GM21717 (cell line): ENCODE measurements around the gene NPAS1.
"Not testable (repeated sequence)": the region's sequence is repeated elsewhere in the genome, so short reads cannot be mapped to it uniquely, and the experiment has no call there.

Source experiments
- ATAC-seq: cut with Tn5 transposase; IDR thresholded peaks from one replicate; pipeline ENCODE4 v1.9.1; 2021; ENCODE audit warnings: mild to moderate bottlenecking, moderate library complexity; ENCODE audit not compliant: unreplicated experiment

Gene NPAS1

DNA sequence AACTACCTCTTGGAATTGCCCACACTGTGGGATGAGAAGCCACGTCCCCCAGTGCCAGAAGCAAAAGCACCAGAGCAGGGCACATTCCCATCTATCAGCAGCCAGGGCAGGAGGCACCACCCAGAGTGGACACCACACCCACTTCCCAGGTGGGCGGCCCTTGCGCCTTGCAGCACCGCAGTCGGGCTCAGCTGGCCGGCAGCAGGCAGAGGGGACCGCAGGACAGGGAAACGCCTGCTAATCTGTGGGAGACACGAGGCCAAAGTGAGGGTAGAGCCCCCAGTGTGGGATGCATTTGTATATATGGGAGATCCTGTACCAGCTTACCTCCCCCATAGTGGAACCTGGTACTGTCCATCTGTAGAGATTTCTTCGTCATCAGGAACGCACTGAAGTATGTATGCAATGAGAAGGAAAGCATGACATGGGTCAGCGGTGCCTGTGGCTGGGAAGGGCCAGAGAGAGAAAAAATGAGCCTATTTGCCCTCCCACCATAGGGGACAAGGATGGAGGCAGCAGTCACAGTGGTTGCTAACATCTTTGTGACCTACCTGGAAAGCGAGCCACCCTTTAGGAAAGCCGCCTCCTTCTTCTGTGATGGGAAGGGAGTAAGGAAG lies 30.9 kb upstream of the NPAS1 start:
- ATAC-seq, result no peak

DNA sequence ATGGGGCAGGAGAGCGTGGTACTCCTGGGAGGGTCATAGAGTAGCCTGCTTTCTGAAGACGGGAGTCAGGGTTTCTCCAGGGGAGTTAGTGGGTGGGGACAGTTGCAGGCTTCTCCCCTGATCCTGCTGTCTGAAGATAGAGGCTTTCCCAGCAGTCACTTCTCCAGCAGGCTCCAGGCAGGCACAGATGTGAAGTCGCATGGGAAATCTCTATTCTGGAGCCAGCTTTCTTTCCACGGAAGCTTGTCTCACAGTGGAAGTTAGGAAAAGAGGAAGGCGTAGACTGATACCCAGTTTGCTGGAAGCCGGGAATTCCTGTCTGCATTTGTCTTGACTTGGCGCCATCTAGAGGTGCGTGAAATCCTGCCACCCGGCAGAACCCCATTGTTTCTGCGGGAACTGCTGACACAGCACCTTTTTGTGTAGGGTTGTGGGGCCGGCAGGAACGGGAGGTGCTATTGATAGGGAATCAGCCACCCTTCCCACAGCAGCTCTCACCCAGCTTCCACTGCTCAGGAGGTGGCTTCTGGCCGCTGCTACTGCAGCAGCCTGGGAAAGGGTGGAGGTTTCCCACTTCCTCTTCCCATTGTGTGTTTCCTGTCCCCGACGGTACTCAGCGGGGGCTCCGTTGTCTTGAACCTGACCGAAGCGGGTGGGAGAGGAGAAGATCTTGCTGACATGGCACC lies 28.5 kb upstream of the NPAS1 start:
- ATAC-seq, result no peak

DNA sequence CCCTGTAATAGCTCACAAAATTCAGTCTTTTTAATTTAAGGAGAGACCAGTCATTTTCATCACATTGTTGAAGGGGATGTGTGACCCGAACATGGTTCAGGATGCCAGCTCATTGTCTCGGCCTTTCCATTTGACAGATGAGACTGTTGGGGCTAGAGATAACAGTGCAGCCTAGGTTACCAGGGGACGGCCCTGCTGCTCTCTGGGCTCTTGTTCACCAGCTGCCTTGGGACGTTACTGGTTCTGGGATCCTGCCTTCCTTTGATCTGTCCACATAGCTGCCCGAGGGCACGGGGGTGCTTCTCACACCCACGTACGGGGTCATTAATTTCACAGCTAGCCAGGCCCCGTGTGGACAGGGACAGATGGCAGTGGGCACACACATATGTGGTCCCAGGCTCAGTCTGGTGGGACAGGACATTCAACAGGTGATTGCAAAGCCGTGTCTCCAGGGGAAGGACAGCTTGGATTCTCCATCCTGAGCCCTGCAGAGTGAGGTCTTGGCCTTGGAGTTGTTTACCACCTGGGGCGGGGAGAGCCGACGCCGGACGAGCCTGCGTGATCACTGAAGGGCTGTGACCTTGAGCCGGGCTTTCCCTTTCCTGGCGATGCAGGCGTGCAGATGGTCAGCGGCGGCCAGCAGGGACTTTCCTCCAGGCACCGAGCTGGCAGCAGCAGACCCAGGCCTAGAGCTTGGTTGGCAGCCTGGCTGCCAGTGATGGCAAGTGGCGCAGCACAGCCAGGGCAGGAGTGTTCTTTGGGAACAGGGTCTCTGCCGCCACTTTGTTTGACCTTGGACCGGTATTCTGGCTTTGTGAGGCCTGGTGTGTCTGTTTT lies 26.7 kb upstream of the NPAS1 start:
- no peak for ATAC-seq

DNA sequence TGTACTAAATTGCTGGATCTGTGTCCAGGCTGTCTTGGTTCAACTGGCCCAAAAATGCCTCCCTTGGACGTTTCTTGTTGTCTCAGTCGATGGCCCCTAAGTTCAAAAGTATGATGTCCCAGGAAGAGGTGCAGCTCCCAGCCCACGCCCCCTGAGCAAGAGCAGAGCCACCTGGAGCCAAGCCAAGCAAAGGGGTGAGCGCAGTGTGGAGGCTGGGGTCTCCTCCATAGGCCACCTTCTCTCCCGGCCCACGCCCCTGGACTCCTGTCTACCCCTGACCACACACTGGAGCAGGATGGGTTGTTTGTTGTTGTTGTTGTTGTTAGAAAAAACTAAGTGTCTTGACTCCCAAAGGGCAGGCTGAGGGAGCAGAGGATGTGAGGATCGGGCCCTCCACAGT lies 26.0 kb upstream of the NPAS1 start:
- no peak for ATAC-seq

DNA sequence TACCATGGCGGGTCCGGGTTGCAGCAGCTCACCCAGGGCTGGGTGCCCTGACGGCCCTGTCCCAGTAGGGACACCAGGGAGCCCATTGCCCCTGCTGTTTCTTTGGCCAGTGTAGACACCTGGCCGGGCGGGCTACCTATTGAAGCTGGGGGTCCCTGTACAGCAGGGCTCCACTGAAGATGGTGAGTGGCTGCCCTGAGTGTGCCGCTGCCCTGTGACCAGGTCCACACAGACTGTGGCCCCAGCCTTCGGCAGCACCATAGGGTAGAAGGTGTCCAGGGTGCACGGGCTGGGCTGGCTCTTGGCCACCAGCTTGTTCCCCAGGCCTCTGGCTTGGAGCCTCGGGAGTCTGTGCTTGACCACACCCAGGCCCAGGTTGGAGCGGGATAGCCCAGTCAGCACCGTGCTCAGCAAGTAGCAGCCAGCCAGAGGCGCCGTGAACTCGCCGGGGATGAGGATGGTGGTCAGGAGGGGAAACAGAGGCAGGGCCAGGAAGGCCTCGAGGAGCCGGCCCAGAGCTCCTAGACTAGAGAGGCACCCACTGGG lies 25.4 kb upstream of the NPAS1 start:
- ATAC-seq, result no peak

DNA sequence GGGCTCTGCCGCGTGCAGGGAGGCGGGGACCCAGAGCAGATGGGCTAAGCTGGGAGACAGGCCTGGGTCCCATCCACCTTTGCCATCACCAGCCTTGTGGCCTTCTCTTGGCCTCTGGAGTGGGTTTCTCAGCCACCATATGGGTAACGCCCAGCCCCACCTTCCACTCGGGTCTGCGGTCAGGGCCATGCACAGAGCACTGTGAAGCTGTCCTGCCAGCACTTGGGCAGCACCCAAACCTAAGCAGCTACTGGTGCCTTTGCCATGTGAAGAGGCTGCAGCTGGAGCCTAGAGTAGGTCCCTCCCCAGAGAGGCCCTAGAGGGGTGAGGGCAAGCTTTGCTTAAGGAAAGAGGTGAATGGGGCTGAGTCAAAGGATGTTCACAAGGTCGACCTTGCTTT lies 24.1 kb upstream of the NPAS1 start:
- ATAC-seq, result no peak

DNA sequence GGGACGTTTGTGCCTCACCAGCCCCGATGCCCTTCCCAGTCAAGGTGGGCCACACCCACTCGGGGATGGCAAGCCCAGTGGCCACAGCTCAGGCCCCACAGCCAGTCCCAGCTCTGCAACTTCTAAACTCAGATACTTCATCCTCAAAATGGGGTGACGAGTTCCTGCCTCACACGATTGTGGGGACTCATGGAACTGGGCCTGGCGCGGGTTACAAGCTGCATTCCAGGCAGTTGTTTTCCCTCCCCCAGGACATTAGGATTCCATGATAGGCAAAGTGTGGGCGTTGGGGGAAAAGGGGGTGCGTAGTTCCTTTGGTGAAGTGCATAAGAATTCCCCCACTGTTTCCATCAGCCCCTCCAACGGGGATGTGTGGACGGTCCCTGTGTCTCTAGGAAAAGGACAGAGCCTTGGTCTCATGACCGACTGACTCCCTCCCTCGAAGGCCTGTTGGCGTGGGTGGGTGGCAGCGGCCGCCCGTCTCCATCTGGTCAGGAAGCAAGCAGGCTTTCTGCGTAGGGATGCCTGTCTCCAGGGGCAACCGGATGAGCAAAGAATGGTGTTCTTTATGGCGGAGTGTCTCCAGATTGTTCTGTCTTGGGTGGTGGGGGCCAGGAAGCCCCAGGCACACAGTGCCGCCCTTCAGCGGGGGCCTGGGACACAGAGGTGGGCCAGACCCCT lies 21.1 kb upstream of the NPAS1 start:
- no peak for ATAC-seq

DNA sequence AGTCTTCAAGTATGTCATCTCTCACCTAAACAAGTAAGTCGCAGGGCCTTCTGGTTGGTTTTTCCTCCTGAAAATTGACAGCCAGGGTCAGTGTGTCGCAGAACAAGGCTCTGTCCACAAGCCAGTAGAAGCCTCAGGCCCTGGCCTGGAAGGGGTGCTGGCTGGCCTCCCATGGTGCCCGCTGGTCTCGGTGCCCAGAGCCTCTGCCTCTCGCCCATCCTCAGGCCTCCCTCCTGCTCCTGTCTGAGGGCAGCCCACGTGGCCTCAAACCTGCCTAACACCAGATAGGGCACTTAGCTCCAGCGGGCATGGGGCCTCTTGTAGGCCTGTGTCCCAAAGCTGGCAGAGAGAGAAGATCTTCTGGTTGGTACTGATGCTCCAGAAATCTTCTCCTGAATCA lies 20.3 kb upstream of the NPAS1 start:
- ATAC-seq, result no peak

DNA sequence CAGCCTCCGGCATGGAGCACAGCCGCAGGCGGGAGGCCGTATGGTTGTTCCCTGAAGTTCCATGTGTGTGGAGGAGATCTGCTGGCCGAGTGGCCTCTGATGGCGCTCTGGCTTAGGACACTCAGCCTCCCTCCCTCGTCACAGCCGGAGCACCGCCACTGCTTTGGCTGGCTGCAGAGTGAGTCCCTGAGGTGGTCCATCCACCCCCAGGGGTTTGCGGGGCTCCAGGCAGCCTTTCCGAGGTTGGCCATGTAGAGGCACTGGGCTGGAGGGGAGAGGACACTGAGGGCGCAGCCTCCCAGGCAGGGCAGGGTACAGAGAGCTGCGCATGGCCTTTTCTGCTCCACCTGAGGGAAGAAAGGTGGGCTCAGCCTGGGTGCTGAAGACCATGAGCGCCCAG lies 19.8 kb upstream of the NPAS1 start:
- ATAC-seq, result no peak

DNA sequence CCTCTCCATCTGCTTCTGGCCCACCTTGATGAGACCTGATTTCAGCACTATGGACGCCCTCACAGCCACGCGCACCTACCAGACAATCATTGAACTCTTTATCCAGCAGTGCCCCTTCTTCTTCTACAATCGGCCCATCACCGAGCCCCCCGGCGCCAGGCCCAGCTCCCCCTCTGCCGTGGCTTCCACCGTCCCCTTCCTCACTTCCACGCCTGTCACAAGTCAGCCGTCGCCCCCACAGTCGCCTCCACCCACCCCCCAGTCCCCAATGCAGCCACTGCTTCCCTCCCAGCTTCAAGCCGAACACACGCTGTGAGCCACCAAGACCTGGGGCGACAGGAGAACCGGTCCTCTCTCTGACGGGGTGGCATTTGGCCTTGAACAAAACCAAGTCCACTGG lies 19.3 kb upstream of the NPAS1 start:
- no peak for ATAC-seq

DNA sequence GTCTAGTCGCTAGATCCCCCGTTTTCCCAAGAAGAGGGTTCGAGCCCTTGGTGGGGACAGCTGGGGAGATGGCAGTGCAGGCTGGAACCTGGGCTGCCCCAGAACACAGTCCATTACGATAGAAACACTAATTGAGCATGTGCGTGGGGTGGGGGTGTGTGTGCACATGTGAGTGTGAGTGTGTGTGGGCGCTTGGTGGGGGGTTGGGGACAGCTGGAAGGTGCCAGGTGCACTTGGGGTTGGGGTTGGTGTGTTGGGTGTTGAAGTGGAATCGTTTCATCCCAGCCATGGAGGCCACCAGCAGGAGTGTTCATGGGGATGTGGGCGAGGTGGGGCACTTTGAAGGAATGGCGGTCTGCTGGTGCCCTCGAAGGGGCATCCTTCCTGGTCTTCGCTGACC lies 18.1 kb upstream of the NPAS1 start:
- no peak for ATAC-seq

DNA sequence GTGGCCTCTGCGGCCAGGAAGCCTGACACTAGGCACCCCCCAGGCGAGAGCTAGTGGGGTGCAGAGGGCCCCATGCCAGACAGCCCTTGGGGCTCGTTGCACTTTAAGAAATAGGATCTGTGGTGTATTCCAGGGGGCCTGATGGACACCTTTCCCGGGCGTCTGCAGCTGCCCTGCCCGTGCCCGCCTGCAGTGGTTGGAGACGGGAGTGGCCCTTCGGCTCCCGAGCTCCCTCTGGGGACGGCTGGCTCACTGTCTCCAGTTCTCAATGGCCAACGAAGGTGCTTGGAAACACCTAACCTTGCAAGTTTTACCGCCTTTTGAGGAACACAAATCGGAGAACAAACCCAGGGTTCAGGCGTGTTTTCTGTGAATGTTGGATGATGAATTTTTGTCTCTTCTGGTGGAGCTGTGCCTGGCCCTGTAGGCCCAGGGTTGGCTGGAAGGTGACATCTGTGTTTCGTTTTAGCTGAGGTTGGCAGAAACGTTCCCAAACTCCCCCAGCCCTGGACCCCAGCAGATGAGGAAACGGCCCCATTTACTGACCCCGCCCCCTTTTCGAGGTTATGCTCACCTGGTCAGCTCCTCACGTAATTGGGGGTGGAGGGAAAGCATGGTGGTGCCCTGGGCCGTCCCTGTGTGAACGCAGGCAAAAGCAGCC lies 17.4 kb upstream of the NPAS1 start:
- no peak for ATAC-seq

DNA sequence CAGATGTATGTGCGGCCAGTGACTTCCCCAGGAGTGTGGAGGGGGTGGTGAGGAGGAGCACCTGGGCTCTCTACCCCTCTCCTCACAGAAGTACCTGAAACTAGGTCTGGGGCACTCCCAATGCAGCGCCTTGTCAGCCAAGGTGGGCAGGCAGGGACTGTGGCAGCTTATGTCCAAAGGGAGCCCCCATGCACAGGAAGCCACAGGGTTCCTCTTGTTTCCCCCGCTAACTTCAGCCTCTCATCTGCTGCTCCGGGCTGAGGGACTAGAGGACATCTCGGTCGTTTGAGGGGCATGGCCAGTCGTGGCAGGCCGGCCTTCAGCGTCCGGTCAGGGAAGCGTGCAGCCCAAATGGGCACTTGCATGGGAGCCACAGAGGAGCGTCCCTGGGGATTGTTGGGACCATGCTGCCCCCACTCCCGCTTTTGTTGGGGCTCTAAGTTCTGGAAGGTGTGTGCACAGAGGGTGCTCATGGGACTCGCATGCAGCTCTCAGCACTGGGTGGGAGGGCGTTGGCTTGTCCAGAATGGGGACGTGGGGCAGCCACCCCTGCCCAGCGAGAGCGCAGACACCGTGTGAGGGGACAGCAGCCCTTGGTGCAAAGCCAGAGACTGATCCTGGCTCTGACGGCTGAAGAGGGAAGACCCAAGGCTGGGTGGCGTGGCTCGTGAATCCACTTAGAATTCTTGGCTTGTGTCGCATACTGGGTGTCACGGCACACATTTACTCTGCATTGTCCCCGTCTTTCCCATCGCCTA lies 16.6 kb upstream of the NPAS1 start:
- ATAC-seq, result no peak

DNA sequence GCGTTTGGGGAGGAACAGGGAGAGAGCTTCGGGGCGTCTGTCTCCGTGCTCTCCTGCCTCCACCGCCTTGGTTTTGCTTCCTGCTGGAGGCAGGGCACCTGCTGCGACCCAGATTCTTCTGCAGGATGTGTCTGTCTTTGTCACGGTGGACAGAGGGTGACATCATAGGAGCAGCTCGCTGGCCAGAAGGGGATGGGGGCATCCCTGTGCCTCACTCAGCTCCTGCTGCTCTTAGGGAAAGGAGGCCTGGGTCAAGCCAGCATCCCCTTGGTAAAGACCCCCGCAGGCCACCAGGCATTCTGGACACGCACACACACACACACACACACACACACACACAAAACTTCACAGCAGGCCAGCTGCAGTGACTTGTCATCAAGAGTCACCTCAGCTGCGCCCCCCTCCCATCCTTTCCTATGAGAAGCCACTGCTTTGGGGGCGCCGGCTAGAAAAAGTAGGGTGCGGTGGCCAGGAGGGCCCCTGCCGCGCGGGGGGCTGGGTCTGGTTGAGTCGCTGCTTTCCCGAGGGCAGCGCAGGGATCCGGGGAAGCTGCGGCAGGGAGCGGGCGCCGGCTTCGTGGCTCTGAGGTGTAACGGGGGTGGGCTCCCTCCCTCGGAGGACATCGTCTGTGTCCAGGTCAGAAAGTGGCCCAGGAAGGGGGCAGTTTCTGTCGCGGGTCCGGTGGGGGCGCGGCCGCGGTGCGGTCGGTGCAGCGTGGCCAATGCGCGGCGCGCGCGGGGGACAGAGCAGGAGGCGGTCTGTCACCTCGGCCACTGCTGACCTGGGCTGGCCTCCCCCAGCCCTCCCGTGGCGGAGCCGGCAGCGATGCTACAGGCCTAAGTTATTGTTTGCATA lies 15.8 kb upstream of the NPAS1 start:
- no peak for ATAC-seq

DNA sequence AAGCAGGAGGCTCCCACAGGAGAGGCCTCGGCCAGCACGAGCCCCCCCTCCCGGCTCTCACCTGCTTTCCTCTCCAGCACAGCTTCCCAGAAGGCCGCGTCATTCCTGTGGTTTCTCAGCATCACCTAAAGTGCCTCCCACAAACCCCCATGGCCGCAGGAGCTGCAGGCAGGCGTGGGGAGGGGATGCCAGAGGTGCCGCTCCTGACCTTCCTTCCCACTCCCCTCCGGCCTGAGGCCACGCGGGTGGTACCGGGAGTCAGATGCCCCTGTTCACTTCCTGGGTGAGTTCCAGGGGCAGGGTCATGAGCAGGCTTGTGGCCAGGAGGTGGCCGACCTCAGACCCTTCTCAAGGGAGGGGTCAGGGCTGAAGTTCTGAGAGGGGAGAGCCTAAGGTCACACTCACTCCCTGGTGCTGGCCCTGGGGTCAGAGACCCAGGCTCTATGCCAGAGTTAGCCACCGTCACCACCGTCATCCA lies 14.4 kb upstream of the NPAS1 start:
- ATAC-seq, result no peak

DNA sequence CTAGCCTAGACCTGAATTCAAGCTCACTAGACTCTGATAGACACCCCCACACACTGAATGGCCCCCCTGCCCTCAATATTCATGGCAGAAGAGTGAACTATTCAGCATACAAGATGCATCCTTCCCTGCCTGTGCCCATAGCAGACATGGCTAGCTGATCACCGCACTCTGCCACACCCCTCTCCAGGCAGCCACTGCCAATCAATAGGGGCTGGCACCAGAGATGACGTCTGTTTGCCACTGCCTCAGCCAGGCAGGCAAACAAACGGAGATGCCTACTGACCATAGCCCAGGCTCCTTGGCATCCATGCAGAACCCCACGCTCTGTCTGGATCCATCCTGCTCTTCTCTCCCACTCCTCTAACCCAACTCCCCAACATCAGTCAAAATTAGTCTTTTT lies 13.8 kb upstream of the NPAS1 start:
- ATAC-seq, result no peak

DNA sequence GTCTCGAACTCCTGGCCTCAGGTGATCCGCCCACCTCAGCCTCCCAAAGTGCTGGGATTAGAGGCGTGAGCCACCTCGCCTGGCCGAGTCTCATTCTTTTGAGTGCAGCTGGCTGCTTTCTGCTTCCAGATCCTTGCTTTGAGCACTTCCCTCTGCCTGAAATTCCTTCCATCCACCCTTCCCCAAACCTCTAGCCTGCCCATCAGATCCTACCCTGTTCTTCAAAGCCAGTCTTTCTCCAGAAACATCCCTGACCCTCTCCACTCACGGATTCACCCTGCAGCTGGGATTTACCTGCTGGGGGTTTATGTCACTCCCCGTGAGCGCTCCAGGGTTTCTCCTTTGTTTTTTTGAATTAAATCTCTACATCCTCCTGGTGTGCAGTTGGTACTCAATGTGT lies 13.1 kb upstream of the NPAS1 start:
- ATAC-seq, result no peak

DNA sequence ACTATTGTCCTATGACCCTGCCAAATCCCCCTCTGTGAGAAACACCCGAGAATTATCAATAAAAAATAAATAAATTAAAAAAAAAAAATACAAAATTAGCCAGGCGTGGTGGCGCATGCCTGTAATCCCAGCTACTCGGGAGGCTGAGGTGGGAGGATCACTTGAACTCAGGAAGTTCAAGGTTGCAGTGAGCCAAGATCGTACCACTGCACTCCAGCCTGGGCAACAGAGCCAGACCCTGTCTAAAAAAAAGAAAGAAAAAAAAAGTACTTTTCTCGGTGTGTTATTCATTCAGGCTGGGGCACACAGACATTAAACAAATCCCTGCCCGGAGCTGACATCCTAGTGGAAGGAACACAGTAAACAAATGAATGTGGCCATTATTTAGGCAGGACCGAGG lies 9.1 kb upstream of the NPAS1 start:
- not testable (repeated sequence) for ATAC-seq

DNA sequence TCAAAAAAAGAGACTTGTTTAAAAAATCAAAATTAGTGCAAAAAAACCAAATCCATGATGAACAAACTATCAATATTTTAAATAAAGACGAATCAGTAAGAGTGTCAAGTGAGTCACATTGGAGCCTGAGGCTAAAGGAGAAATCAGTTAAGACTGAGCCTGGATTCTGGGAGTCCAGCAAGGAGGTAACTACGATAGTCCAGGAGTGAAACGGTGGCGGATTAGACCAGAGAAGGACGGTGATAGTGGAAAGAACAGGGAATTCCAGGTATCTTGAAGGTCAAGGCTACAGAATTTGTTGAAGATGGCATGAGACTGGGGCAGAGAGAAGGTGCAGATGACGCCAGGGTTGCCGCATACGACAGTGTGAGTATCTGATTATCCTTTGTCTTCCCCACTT lies 7.0 kb upstream of the NPAS1 start:
- ATAC-seq, result no peak
